ENCODE results near the gene TIAM1.

TIAM1 gene

GRCh38 chr21:31156169-31156568 lies 187.9 kb downstream of the TIAM1 start:
- Histone ChIP-seq H3K9me3 (ENCODE audit: control insufficient read depth, insufficient read depth, low read length) (peaks cover 2% of the 10 kb centered on the region), H3K9ac (ENCODE audit: low read depth, low read length) (no peak overlapping the region), H3K36me3 (ENCODE audit: control insufficient read depth, insufficient read depth, low read length) (no peaks in the 10 kb centered on the region), H3K4me3 (ENCODE audit: low read depth, low read length) (no peak overlapping the region), H3K27me3 (ENCODE audit: control insufficient read depth, insufficient read depth, low read length) (no peaks in the 10 kb centered on the region), H3K4me1 (ENCODE audit: control insufficient read depth, insufficient read depth, low read length) (peaks cover 22% of the 10 kb centered on the region)

- H3K4me3 ChIP-seq (ENCODE audit: low read depth, low read length): no peak overlapping the region
- H3K9me3 ChIP-seq (ENCODE audit: control insufficient read depth, insufficient read depth, low read length): no peaks in the 10 kb centered on the region
- no peak overlapping the region for H3K9ac ChIP-seq (ENCODE audit: low read depth, low read length)
- no peaks in the 10 kb centered on the region for H3K4me1 ChIP-seq (ENCODE audit: control insufficient read depth, insufficient read depth, low read length)
- peaks cover 2% of the 10 kb centered on the region for H3K36me3 ChIP-seq (ENCODE audit: control insufficient read depth, insufficient read depth, low read length)
- no peaks in the 10 kb centered on the region for H3K27me3 ChIP-seq (ENCODE audit: control insufficient read depth, insufficient read depth, low read length)
These were observed 192.7 kb downstream of the TIAM1 start for GRCh38 chr21:31151156-31152045.

GRCh38 chr21:31145274-31145673 lies 198.8 kb downstream of the TIAM1 start:
- Histone ChIP-seq H3K4me3 (ENCODE audit: low read depth, low read length) (no peak overlapping the region), H3K36me3 (ENCODE audit: control insufficient read depth, insufficient read depth, low read length) (peaks cover 2% of the 10 kb centered on the region), H3K9me3 (ENCODE audit: control insufficient read depth, insufficient read depth, low read length) (no peaks in the 10 kb centered on the region), H3K9ac (ENCODE audit: low read depth, low read length) (no peak overlapping the region), H3K27me3 (ENCODE audit: control insufficient read depth, insufficient read depth, low read length) (no peaks in the 10 kb centered on the region), H3K4me1 (ENCODE audit: control insufficient read depth, insufficient read depth, low read length) (no peaks in the 10 kb centered on the region)

GRCh38 chr21:31143036-31143435 lies 201.0 kb downstream of the TIAM1 start:
- no peak overlapping the region for H3K9ac ChIP-seq (ENCODE audit: low read depth, low read length)
- H3K27me3 ChIP-seq (ENCODE audit: control insufficient read depth, insufficient read depth, low read length): no peaks in the 10 kb centered on the region
- H3K36me3 ChIP-seq (ENCODE audit: control insufficient read depth, insufficient read depth, low read length): no peaks in the 10 kb centered on the region
- no peak overlapping the region for H3K4me3 ChIP-seq (ENCODE audit: low read depth, low read length)
- no peaks in the 10 kb centered on the region for H3K9me3 ChIP-seq (ENCODE audit: control insufficient read depth, insufficient read depth, low read length)
- no peaks in the 10 kb centered on the region for H3K4me1 ChIP-seq (ENCODE audit: control insufficient read depth, insufficient read depth, low read length)

- Histone ChIP-seq H3K9me3 (ENCODE audit: control insufficient read depth, insufficient read depth, low read length) (no peaks in the 10 kb centered on the region), H3K4me1 (ENCODE audit: control insufficient read depth, insufficient read depth, low read length) (no peaks in the 10 kb centered on the region), H3K27me3 (ENCODE audit: control insufficient read depth, insufficient read depth, low read length) (no peaks in the 10 kb centered on the region), H3K36me3 (ENCODE audit: control insufficient read depth, insufficient read depth, low read length) (no peaks in the 10 kb centered on the region), H3K4me3 (ENCODE audit: low read depth, low read length) (no peak overlapping the region), H3K9ac (ENCODE audit: low read depth, low read length) (no peak overlapping the region)
These were observed 201.5 kb downstream of the TIAM1 start for GRCh38 chr21:31142600-31142999.

GRCh38 chr21:31141389-31142000 lies 202.6 kb downstream of the TIAM1 start:
- no peaks in the 10 kb centered on the region for H3K27me3 ChIP-seq (ENCODE audit: control insufficient read depth, insufficient read depth, low read length)
- no peaks in the 10 kb centered on the region for H3K36me3 ChIP-seq (ENCODE audit: control insufficient read depth, insufficient read depth, low read length)
- no peak overlapping the region for H3K9ac ChIP-seq (ENCODE audit: low read depth, low read length)
- no peaks in the 10 kb centered on the region for H3K4me1 ChIP-seq (ENCODE audit: control insufficient read depth, insufficient read depth, low read length)
- no peak overlapping the region for H3K4me3 ChIP-seq (ENCODE audit: low read depth, low read length)
- H3K9me3 ChIP-seq (ENCODE audit: control insufficient read depth, insufficient read depth, low read length): no peaks in the 10 kb centered on the region

- no peaks in the 10 kb centered on the region for H3K9me3 ChIP-seq (ENCODE audit: control insufficient read depth, insufficient read depth, low read length)
- peaks cover 2% of the 10 kb centered on the region for H3K36me3 ChIP-seq (ENCODE audit: control insufficient read depth, insufficient read depth, low read length)
- H3K9ac ChIP-seq (ENCODE audit: low read depth, low read length): no peak overlapping the region
- no peaks in the 10 kb centered on the region for H3K27me3 ChIP-seq (ENCODE audit: control insufficient read depth, insufficient read depth, low read length)
- no peak overlapping the region for H3K4me3 ChIP-seq (ENCODE audit: low read depth, low read length)
- no peaks in the 10 kb centered on the region for H3K4me1 ChIP-seq (ENCODE audit: control insufficient read depth, insufficient read depth, low read length)
These were observed 203.4 kb downstream of the TIAM1 start for GRCh38 chr21:31140676-31141075.

GRCh38 chr21:31140025-31140424 lies 204.0 kb downstream of the TIAM1 start:
- Histone ChIP-seq H3K4me3 (ENCODE audit: low read depth, low read length) (no peak overlapping the region), H3K4me1 (ENCODE audit: control insufficient read depth, insufficient read depth, low read length) (no peaks in the 10 kb centered on the region), H3K9me3 (ENCODE audit: control insufficient read depth, insufficient read depth, low read length) (no peaks in the 10 kb centered on the region), H3K27me3 (ENCODE audit: control insufficient read depth, insufficient read depth, low read length) (no peaks in the 10 kb centered on the region), H3K9ac (ENCODE audit: low read depth, low read length) (no peak overlapping the region), H3K36me3 (ENCODE audit: control insufficient read depth, insufficient read depth, low read length) (peaks cover 2% of the 10 kb centered on the region)

- H3K4me3 ChIP-seq (ENCODE audit: low read depth, low read length): no peak overlapping the region
- no peak overlapping the region for H3K9ac ChIP-seq (ENCODE audit: low read depth, low read length)
- H3K27me3 ChIP-seq (ENCODE audit: control insufficient read depth, insufficient read depth, low read length): no peaks in the 10 kb centered on the region
- H3K9me3 ChIP-seq (ENCODE audit: control insufficient read depth, insufficient read depth, low read length): no peaks in the 10 kb centered on the region
- no peaks in the 10 kb centered on the region for H3K4me1 ChIP-seq (ENCODE audit: control insufficient read depth, insufficient read depth, low read length)
- H3K36me3 ChIP-seq (ENCODE audit: control insufficient read depth, insufficient read depth, low read length): peaks cover 6% of the 10 kb centered on the region
These were observed 206.1 kb downstream of the TIAM1 start for GRCh38 chr21:31137960-31138359.

GRCh38 chr21:31136891-31137290 lies 207.2 kb downstream of the TIAM1 start:
- Histone ChIP-seq H3K9ac (ENCODE audit: low read depth, low read length) (no peak overlapping the region), H3K36me3 (ENCODE audit: control insufficient read depth, insufficient read depth, low read length) (peaks cover 6% of the 10 kb centered on the region), H3K4me1 (ENCODE audit: control insufficient read depth, insufficient read depth, low read length) (peaks cover 2% of the 10 kb centered on the region), H3K4me3 (ENCODE audit: low read depth, low read length) (no peak overlapping the region), H3K27me3 (ENCODE audit: control insufficient read depth, insufficient read depth, low read length) (no peaks in the 10 kb centered on the region), H3K9me3 (ENCODE audit: control insufficient read depth, insufficient read depth, low read length) (no peaks in the 10 kb centered on the region)

- Histone ChIP-seq H3K9ac (ENCODE audit: low read depth, low read length) (no peak overlapping the region), H3K4me1 (ENCODE audit: control insufficient read depth, insufficient read depth, low read length) (peaks cover 2% of the 10 kb centered on the region), H3K27me3 (ENCODE audit: control insufficient read depth, insufficient read depth, low read length) (no peaks in the 10 kb centered on the region), H3K36me3 (ENCODE audit: control insufficient read depth, insufficient read depth, low read length) (peaks cover 9% of the 10 kb centered on the region), H3K9me3 (ENCODE audit: control insufficient read depth, insufficient read depth, low read length) (no peaks in the 10 kb centered on the region), H3K4me3 (ENCODE audit: low read depth, low read length) (no peak overlapping the region)
These were observed 208.4 kb downstream of the TIAM1 start for GRCh38 chr21:31135531-31136184.

Measured in iPS-15b (cell line).